Esophagus muscularis mucosa (tissue), 4 donors: ENCODE measurements around the gene ZDHHC6.

Source experiments
- CTCF ChIP-seq, 3 experiments: fragments of 200-600 bp in 2 of 3; fragments of 450-650 bp in 1 of 3; sonication (generic) in 2 of 3; IDR thresholded peaks; one replicate each; pipeline ENCODE4 v1.5.1; 2017 to 2019; ENCODE audit warnings: antibody characterized with exemption in 3 of 3, mild to moderate bottlenecking in 2 of 3, moderate library complexity in 1 of 3
- EP300 ChIP-seq: sonication (generic); formaldehyde crosslinking; IDR thresholded peaks from one replicate; pipeline ENCODE4 v1.6.1; 2017; ENCODE audit warnings: antibody characterized with exemption
- POLR2A ChIP-seq: fragments of 450-650 bp; IDR thresholded peaks from one replicate; pipeline ENCODE4 v1.6.1; 2017; ENCODE audit warnings: antibody characterized with exemption, moderate library complexity, mild to moderate bottlenecking, low read depth
- POLR2AphosphoS5 ChIP-seq, 2 donors: sonication (generic); formaldehyde crosslinking; IDR thresholded peaks; one replicate each; pipeline ENCODE4 v1.6.1; 2017; ENCODE audit warnings: antibody characterized with exemption in 2 of 2

GRCh38 chr10:112438356-112438755, 8.4 kb downstream of the ZDHHC6 start:
- TF ChIP-seq CTCF (IDR thresholded peaks at IDR 0.05), result no peak
- TF ChIP-seq POLR2A, result no peak
- no peak for TF ChIP-seq POLR2AphosphoS5 (IDR thresholded peaks at IDR 0.05)
- no peak for TF ChIP-seq EP300
